Right renal pelvis (tissue), 4 donors: ENCODE measurements around the gene SHC2. TPM values are rescaled to one million over a fixed set of nuclear protein-coding genes. Genes with fewer than 3 reads are reported as not detected.
A peak's percentile ranks its signal among the peaks of the same experiment; 100 is the strongest.
"Not testable (repeated sequence)": the region's sequence is repeated elsewhere in the genome, so short reads cannot be mapped to it uniquely, and the experiment has no call there.

ENCODE experiments used
- DNase-seq, 4 donors: peaks; one replicate each; pipeline ENCODE4 v3.0.0-alpha.2; 2013; ENCODE audit warnings: low read depth in 4 of 4, low spot score in 3 of 4, missing footprints in 1 of 4
- polyA plus RNA-seq, 4 donors: library from polyadenylated mRNA; unstranded; fragments of 120-200 nt; gene quantifications; one replicate each; pipeline ENCODE4 v1.2.1, GENCODE V29; 2013; ENCODE audit not compliant: insufficient read length in 4 of 4

SHC2 gene
- polyA plus RNA-seq, 4 donors, result 25.1 to 41.9 (median 28.7) TPM

DNA sequence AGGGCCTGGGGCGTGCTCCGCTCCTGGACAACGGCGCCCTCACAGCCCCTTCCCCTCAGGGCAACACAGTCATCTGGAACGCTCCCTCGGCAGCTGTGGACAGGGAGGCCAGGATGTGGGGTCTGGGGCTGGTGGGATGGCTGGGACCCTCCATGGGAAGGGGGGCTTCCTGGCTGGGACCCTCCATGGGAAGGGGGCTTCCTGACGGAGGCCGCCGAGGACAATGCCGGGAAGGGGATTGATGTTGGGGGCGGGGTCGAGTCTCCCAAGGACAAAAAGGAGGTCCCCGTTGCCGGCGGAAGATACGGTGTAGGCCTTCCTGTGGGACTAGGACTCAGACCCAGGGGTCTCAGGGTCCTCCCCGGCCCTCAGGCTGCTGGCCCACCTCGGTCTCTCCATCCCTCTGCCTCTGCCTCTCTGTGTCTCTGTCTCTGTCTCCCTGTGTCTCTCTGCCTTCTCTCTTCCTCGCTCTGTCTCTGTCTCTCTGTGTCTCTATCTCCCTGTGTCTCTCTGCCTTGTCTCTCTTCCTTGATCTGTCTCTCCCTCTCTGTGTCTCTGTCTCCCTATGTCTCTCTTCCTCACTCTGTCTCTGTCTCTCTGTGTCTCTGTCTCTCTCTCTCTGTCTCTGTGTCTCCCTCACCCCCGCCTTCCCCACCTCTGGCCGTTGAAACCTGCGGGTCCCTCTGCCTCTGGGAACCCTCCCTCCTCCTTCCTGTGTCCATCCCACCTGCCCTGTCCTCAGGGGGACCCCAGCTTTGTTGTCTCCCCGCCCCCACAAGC lies 32.7 kb upstream of the SHC2 start:
- DNase-seq, result no peak

DNA sequence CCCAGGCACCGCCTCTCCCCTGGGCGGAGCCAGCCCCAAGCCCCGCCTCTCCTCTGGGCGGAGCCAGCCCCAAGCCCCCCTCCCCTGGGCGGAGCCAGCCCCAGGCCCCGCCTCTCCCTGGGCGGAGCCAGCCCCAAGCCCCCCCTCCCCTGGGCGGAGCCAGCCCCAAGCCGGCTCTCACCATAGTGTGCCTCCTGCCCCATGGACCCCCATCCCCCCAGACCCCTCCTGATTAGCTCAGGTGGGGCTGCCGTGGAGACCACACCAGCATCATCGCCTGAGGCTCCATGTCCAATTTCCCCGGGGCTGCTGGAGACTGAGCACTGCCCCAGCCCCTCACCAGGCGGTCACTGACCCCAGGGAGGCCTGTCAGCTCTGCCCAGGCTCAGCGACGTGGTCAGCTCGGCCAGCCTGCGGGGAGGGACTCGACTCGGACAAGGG lies 31.3 kb upstream of the SHC2 start:
- no peak for DNase-seq

DNA sequence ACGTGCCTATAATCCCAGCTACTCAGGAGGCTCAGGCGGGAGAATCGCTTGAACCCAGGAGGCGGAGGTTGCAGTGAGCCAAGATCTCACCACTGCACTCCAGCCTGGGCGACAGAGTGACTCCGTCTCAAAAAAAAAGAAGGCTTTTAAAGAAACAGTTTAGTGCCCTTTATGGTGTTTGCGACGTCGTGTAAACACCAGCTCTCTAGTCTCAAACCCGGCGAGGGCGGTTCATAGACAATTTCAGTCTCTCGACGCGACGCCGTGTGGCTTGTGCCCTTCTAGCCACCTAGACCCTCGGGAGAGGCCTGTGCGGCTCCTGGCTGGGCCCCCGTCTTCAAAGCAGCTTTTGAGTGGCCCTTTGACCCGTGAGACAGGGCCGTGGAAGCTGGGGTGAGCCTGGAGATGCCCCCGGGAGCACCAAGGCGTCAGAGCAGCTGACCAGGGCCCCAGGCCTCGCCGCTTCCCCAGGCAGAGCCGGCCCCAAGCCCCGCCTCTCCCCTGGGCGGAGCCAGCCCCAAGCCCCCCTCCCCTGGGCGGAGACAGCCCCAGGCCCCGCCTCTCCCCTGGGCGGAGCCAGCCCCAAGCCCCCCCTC lies 30.4 kb upstream of the SHC2 start:
- no peak for DNase-seq

DNA sequence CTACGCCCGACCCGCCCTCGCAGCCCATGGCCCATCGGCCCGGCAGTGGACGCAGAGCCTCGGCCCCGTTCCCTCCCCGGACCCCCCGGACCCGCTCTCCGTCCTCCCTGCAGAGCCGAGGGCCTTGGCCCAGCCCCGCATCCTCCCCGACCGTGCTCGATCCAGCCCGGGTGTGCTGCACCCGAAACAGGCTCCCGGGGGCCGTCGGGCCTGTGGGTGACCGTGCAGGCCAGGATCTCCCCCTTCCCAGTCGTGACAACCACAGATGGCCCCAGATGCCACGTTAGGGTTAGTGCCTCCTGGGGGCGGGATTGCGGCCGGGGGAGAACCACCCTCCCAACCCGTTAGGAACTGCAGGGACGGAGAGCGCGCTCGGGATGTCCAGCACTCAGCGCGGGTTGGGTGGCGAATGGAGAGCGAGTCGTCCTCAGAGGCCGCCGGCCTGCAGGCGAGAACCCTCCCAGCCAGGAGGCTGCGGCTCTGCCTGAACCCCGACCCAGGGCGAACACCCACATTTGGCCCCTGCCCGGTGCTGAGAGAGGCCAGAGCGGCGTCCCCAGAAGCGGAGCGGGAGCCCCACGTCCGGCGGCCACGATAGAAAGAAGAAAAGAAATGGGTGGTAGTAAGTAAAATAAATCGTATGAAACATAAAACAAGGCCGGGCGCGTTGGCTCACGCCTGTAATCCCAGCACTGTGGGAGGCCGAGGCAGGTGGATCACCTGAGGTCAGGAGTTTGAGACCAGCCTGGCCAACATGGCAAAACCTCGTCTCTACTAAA lies 28.8 kb upstream of the SHC2 start:
- no peak for DNase-seq

DNA sequence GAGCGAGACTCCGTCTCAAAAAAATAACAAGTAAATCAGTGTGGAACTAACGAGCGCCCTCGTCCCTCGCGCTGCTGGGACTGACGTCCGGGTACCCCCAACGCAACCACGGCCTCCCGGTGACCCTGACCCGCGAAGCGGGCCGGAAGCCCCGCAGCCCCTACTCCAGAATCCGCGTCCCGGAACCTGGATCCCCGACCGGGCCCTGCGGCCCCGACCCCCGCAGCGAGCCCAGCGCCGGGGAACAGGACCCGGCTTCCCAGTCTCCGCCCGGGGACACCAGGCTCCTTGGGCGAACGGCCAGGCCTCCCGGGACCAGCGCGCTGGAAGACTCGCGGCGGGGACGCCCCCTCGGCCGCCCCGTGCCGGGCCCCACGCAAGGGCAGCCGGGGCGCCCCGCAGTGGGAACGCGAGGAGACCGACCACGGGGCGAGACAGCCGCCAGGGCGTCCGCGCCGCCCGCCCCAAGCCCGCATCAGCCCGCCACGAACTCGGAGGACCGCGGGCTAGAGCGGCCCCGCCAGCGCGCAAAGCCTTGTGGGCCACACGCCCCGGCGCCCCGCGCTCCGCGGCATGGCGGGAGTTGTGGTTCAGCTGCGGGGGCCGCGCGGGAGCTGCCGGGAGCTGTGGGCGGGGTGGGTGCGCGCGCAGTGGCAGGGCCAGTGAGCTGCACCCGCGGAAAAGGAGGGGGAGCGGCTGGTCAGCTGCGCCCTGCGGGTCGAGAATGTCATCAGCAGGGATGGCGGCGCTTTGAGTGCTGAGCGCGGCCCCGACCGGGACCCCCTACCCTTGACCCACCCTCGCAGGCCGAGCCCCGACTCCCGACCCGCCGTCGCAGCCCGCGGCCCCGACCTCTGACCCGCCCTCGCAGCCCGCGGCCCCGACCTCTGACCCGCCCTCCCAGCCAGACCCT lies 27.9 kb upstream of the SHC2 start:
- peak; percentile 88 to 92 (median 89) for DNase-seq

DNA sequence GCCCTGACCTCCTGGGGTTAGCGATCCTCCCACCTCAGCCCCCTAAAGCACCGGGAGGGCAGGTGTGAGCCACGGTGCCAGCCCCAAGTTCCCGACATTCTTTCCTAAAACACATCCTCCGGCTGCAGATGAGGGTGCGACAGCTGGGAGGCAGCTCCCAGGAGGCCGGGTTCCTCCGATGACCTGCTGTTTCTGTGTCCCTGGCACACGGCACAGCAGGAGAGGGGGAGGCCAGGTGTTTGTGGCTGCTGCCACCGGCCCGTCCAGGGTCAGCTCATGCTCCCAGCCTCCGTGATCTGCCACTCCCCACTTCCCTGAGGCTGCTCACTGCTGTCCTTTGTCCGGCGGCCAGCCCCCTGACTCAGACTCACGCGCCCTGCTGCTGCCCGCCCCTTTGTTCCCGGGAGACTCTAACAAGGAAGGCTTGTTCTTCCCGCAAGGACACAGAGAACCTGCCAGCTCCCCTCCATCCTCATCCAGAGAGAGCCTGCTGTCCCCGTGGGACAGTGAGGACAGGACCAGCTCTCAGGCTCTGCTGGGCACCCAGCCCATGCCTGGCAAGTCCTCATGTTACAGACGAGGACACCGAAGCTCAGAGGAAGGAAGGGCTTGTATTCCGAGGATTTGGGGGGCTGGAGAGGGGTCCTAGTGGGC lies 24.9 kb upstream of the SHC2 start:
- DNase-seq, result no peak

DNA sequence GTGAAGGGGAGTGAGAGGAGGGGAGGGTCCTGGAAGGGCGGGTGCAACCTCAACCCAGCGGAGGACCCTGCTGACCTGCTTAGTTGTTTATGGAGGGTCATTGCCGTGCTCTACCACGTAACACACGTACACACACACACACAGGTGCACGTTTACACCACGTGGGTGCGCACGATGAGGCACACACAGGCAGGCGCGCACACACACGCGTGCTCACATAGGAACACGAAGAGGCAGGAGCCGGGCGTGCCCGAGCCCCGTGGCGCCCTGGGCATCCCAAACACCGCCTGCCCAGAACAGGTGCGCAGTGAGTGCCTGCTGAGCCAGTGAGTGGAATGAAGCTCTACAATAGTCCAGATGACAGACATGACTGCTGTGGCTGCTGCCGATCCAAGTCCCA lies 24.2 kb upstream of the SHC2 start:
- no peak for DNase-seq

DNA sequence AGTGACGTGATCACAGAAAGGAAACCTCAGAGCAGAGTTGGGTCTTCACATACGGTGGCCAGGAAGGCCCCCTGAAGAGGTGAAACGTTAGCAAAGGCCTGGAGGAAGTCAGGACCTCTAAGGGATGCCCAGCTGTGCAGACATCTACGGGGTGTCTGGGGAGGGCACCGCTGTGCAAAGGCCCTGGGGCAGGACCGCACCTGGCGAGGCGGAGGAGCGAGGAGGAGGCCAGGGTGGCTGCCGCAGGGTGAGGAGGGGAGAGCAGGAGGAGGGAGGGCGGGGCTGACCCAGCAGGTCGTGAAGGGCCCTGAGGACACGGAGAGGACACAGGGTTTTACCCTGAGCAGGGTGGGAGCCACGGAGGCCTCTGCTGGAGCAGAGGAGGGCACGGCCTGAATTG lies 23.7 kb upstream of the SHC2 start:
- DNase-seq, result no peak

DNA sequence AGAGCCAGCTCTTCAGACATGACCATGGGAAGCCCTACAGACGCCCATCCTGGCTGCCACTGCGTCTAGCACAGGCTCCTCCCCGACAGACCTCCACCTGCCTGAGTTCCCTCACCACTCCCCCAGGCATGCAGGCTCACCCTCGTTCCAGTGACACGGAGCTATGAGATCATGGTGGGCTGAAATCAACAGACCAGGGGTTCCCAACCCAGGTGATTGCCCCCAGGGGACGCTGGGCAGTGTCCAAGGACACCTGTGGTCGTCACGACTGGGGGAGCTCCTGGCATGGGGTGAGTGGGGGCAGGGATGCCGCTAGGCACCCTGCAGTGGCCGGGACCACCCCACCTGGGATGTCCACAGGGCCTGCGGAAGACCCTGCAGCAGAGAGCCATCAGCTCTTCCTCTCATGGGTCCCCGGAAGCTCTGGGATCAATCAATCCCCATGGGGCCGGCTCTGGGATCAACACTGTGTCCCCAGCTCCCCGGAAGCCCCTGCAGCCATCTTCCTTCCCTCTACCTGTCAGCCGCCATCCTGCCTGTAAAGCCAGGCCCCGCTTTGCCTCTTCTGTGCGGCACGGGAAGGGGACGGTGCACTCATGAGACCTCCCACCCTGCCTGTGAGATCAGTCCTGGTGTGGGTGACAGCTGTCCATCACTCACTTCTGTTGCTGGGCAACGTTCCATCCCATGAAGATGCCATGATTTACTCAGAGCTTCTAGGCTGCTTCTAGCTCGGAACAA lies 22.7 kb upstream of the SHC2 start:
- no peak for DNase-seq

DNA sequence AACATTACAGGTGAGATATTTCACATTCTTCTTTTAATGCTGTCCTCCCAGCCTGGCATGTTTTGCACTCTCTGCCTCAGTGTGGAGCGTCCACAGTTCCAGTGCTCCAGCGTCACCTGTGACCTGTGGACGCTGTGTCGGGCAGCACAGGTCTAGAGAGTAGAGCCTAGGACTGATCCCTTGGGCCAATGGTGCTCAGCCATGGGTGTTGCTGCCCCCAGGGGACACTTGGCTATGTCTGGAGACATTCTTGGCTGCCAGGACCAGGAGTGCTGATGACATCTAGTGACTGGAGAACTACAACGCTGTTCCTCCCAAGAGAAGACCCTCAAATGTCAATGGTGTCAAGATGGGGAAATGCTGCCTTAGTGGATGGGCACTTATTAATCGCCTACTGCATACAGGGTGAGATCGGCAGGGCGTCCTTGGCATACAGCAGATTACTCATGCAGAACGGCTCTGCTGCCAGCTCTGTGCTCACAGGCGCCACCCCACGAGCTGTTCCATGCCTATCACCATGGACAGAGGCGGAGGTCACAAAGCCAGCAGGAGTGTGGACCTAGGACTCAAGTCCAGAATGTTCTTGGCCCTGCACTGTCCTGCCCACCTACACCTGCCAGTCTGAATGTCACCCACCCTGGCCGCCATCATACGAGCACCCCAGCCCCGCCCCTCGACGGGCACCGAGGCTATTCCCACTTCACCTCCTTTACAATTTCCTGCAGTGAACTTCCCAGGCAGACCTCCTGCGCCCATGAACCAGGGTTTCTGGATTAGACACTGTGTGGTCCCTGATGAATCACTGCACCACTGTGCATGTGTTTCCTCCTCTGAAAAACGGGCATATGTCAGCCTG lies 21.6 kb upstream of the SHC2 start:
- DNase-seq, result no peak

DNA sequence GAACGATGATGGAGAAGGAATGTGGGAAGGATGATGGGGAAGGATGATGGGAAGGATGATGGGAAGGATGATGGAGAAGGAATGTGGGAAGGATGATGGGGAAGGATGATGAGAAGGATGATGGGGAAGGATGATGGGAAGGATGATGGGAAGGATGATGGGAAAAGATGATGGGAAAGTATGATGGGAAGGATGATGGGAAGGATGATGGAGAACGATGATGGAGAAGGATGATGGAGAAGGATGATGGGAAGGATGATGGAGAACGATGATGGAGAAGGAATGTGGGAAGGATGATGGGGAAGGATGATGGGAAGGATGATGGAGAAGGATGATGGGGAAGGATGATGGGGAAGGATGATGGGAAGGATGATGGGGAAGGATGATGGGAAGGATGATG lies 20.3 kb upstream of the SHC2 start:
- DNase-seq, result not testable (repeated sequence)

DNA sequence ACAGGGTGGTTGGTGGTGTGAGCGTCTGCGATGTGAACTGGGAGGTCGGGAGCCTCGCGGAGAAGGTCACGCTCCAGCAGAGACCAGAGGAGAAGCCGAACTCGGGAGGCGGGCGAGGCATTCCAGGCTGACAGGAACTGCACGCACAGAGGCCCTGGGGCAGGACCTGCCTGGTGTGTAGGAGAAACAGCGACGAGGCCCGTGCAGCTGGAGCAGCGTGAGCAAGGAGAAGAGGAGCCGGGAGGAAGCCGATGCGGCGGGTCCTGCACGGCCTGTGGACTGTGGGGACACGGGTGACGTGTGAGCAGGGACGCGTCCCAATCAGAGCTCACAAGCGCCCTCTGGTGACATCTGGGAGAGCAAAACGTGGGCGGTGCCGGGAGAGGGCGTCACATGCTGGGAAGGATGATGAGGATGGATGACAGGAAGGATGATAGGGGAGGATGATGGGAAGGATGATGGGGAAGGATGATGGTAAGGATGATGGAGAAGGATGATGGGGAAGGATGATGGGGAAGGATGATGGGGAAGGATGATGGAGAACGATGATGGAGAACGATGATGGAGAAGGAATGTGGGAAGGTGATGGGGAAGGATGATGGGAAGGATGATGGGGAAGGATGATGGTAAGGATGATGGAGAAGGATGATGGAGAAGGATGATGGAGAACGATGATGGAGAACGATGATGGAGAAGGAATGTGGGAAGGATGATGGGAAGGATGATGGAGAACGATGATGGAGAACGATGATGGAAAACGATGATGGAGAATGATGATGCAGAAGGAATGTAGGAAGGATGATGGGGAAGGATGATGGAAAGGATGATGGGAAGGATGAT lies 19.4 kb upstream of the SHC2 start:
- peak in 1 of 4 donors; percentile 49 for DNase-seq

DNA sequence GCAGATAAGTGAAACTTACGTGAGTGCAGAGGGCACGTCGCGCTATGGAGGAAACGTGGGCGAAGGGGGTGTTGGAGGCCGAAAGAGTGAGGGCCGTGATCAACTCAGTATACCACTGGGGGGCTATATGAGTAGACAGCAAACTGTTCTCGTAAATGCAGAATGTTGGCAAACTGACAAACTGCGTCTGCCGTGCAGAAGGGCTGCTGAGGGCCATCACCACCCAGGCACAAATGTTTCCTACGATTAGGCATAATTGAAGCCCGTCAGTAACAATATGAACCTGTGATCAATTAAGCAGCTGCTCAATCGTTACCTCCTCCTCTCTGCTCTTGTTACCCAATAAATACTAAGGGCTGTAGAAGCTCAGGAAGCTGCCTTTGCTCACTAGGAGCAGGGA lies 18.1 kb upstream of the SHC2 start:
- no peak for DNase-seq

DNA sequence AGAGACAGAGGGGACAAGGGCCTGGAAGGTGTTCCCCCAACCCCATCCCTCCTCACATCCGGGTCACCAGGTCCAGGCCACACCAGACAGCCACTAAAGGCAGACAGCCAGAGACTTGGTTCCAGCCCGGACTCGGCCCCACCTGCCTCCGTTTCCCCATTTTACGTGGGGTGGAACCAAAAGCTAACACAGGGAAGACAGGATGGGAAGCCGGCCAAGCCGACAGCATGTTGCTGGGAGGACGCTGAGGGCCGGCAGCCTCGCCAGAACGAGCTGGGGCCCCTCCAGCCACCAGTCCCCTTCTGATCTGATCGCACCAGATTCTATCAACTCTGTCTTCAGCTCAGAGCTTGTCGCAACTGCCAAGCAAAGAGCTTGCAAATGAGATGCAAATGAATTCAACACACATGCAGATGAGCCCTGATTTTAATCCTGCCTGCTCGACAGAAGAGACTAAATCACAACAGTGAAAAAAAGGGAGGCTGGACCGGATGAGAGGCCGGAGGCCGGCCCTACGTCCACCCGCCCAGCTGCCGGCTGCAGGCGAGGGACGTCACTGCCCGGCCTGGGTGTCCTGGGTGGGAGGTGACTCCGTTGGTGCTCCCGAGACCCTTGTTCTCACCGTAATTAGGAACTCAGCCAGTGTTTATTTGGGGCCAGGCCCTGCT lies 17.5 kb upstream of the SHC2 start:
- no peak for DNase-seq

DNA sequence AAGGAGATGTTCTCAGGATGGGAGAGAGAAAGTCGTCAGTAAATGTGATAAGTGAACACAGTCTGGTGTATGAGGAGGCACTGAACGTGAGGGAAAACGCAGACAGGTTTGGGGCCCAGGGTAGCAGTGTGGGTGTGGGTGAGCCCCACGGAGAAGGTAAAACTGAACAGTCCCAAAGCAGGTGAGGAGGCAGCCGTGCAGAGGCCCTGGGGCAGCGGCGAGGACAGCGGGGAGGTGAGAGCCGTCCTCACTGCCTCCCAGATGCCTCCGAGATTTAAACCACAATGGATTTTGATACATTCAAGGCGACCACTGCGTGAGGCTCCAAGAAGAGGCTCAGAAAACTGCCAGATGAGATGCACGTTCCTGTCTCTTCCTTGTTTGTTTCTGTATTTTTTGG lies 14.5 kb upstream of the SHC2 start:
- DNase-seq, result no peak

DNA sequence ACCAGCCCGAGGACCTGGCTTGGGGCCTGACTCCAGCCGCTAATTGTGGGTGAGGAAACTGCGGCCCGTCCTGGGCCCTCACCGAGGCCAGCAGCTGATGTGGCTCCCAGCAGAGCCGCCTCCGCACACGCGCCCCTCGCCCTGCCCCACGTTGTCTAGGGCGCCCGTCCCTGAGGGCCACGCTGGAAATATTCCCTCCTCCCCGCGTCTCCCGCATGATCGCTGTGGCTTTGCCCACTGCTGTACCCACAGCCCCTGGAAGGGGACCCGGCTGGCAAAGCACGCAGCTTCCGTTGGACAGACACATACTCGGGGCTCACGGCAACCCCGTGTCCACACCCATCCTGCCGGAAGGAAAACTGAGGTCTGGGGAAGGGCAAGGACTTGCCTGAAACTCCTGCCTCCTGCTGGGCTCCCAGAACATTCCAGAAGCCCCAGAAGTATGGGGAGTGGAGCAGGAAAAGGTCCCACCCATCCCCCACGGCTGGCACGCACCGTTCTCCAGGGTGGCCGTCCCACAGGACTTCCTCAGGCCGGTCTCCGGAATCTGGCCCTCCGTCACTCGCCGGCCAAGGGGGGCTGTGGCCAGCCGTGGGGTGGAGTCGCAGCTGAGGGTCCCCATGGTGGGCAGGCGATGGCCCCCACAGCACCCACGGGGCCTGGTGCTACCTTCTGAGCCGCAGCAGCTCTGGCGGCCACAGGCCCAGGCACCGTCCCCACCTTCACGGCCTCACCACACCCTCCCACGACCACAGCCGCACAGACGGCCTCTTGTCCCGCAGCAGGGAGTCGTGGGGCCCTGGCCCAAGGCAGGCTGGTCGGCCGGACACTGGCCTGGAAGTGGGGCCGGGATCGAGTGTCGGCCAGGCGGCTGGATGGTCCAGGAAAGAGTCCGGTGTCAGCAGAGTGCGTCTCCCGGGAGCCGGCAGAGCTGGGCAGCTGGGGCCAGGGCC lies 13.6 kb upstream of the SHC2 start:
- no peak for DNase-seq
